ENCODE measurements around the gene GRIP2. TPM values are rescaled to one million over a fixed set of nuclear protein-coding genes. Genes with fewer than 3 reads are reported as not detected.

GRIP2 gene
- total RNA-seq, 1 donor from 2014 or later: not detected

GRCh38 chr3:14509796-14510100, 30.4 kb downstream of the GRIP2 start:
- H3K4me2 ChIP-seq: no peak overlapping the region

GRCh38 chr3:14508966-14509795, 31.0 kb downstream of the GRIP2 start:
- peak; percentile 87 for DNase-seq (ENCODE audit: low spot score)
- no peak overlapping the region for H3K9ac ChIP-seq
- no peaks in the 10 kb centered on the region for H3K79me2 ChIP-seq (ENCODE audit: low read depth)
- no peak overlapping the region for H3K27ac Mint-ChIP-seq
- H3K36me3 Mint-ChIP-seq: no peaks in the 10 kb centered on the region
- peak overlapping the region; percentile 74 for H3K4me3 Mint-ChIP-seq
- H3K4me1 ChIP-seq: no peaks in the 10 kb centered on the region
- no peak overlapping the region for H3K27ac ChIP-seq
- peak overlapping the region; percentile 98 for H2AFZ ChIP-seq (replicated peaks)
- no peaks in the 10 kb centered on the region for H3K27me3 ChIP-seq
- H3K4me3 ChIP-seq: peak overlapping the region; percentile 58
- H3F3A ChIP-seq (ENCODE audit: low read depth): no peaks in the 10 kb centered on the region
- H3K4me1 Mint-ChIP-seq: peaks cover 15% of the 10 kb centered on the region
- no peaks in the 10 kb centered on the region for H3K9me3 ChIP-seq (ENCODE audit: low read depth)
- no peaks in the 10 kb centered on the region for H3K36me3 ChIP-seq
- peak overlapping the region; percentile 94 for H3K4me2 ChIP-seq
- peaks cover 6% of the 10 kb centered on the region for H3K9me3 Mint-ChIP-seq
- TF ChIP-seq EZH2 (IDR thresholded peaks at IDR 0.05): no peak
- peak; percentile 90 for TF ChIP-seq CTCF (IDR thresholded peaks at IDR 0.05)
- H4K20me1 ChIP-seq (ENCODE audit: low read depth): no peaks in the 10 kb centered on the region
- H3K27me3 Mint-ChIP-seq (ENCODE audit: insufficient read depth, low read depth): peaks cover 10% of the 10 kb centered on the region

More at GRCh38 chr3:14509796-14510100, 30.4 kb downstream of the GRIP2 start:
- no peak for TF ChIP-seq EZH2 (IDR thresholded peaks at IDR 0.05)
- no peaks in the 10 kb centered on the region for H3K79me2 ChIP-seq (ENCODE audit: low read depth)
- Mint-ChIP-seq H3K36me3 (no peaks in the 10 kb centered on the region), H3K27me3 (ENCODE audit: insufficient read depth, low read depth) (peaks cover 10% of the 10 kb centered on the region), H3K4me1 (peaks cover 11% of the 10 kb centered on the region), H3K27ac (no peak overlapping the region), H3K4me3 (no peak overlapping the region), H3K9me3 (peaks cover 1% of the 10 kb centered on the region)
- no peak overlapping the region for H3K27ac ChIP-seq
- H4K20me1 ChIP-seq (ENCODE audit: low read depth): no peaks in the 10 kb centered on the region
- no peaks in the 10 kb centered on the region for H3K9me3 ChIP-seq (ENCODE audit: low read depth)
- DNase-seq (ENCODE audit: low spot score): no peak
- no peaks in the 10 kb centered on the region for H3K4me1 ChIP-seq
- H3K27me3 ChIP-seq: no peaks in the 10 kb centered on the region
- H3F3A ChIP-seq (ENCODE audit: low read depth): no peaks in the 10 kb centered on the region
- no peak overlapping the region for H3K4me3 ChIP-seq
- no peak overlapping the region for H3K9ac ChIP-seq
- no peaks in the 10 kb centered on the region for H3K36me3 ChIP-seq
- no peak overlapping the region for H2AFZ ChIP-seq (replicated peaks)

- H3K9me3 Mint-ChIP-seq: peaks cover 6% of the 10 kb centered on the region
- no peak for DNase-seq (ENCODE audit: low spot score)
- no peaks in the 10 kb centered on the region for H3K9me3 ChIP-seq (ENCODE audit: low read depth)
- H3F3A ChIP-seq (ENCODE audit: low read depth): no peaks in the 10 kb centered on the region
- no peaks in the 10 kb centered on the region for H3K4me1 ChIP-seq
- H3K4me1 Mint-ChIP-seq: peaks cover 15% of the 10 kb centered on the region
- no peak overlapping the region for H3K4me3 ChIP-seq
- H3K4me3 Mint-ChIP-seq: no peak overlapping the region
- TF ChIP-seq EZH2 (IDR thresholded peaks at IDR 0.05) (no peak), CTCF (IDR thresholded peaks at IDR 0.05) (no peak)
- no peak overlapping the region for H2AFZ ChIP-seq (replicated peaks)
- no peaks in the 10 kb centered on the region for H3K36me3 Mint-ChIP-seq
- no peaks in the 10 kb centered on the region for H3K36me3 ChIP-seq
- no peaks in the 10 kb centered on the region for H3K79me2 ChIP-seq (ENCODE audit: low read depth)
- no peak overlapping the region for H3K27ac ChIP-seq
- peaks cover 10% of the 10 kb centered on the region for H3K27me3 Mint-ChIP-seq (ENCODE audit: insufficient read depth, low read depth)
- H4K20me1 ChIP-seq (ENCODE audit: low read depth): no peaks in the 10 kb centered on the region
- no peak overlapping the region for H3K27ac Mint-ChIP-seq
- no peak overlapping the region for H3K9ac ChIP-seq
- H3K4me2 ChIP-seq: peak overlapping the region; percentile 94
- no peaks in the 10 kb centered on the region for H3K27me3 ChIP-seq
Observed at GRCh38 chr3:14508505-14508819, 31.7 kb downstream of the GRIP2 start.

- Mint-ChIP-seq H3K9me3 (peaks cover 11% of the 10 kb centered on the region), H3K4me3 (peak overlapping the region; percentile 24), H3K27ac (no peak overlapping the region), H3K27me3 (ENCODE audit: insufficient read depth, low read depth) (peaks cover 11% of the 10 kb centered on the region), H3K4me1 (peaks cover 15% of the 10 kb centered on the region), H3K36me3 (peaks cover 5% of the 10 kb centered on the region)
- H3K79me2 ChIP-seq (ENCODE audit: low read depth): no peaks in the 10 kb centered on the region
- H3F3A ChIP-seq (ENCODE audit: low read depth): no peaks in the 10 kb centered on the region
- no peak overlapping the region for H3K4me3 ChIP-seq
- H3K9ac ChIP-seq: no peak overlapping the region
- H3K4me1 ChIP-seq: no peaks in the 10 kb centered on the region
- no peaks in the 10 kb centered on the region for H3K36me3 ChIP-seq
- no peak overlapping the region for H3K4me2 ChIP-seq
- H3K27me3 ChIP-seq: no peaks in the 10 kb centered on the region
- H4K20me1 ChIP-seq (ENCODE audit: low read depth): no peaks in the 10 kb centered on the region
- no peak overlapping the region for H3K27ac ChIP-seq
- H2AFZ ChIP-seq (replicated peaks): no peak overlapping the region
- no peaks in the 10 kb centered on the region for H3K9me3 ChIP-seq (ENCODE audit: low read depth)
- DNase-seq (ENCODE audit: low spot score): no peak
- no peak for TF ChIP-seq EZH2phosphoT487 (IDR thresholded peaks at IDR 0.05)
- TF ChIP-seq EZH2 (IDR thresholded peaks at IDR 0.05): no peak
Observed at GRCh38 chr3:14507757-14508504, 32.2 kb downstream of the GRIP2 start.
